ENCODE measurements around the gene TMA7. TPM values are rescaled to one million over a fixed set of nuclear protein-coding genes. Genes with fewer than 3 reads are reported as not detected.

TMA7 gene
- total and polyA plus RNA-seq, 10 of the 15 experiments (the other 5 are each of a cell fraction or from before 2014, with no cell fraction given), result 319 to 1,760 (median 752) TPM

DNA sequence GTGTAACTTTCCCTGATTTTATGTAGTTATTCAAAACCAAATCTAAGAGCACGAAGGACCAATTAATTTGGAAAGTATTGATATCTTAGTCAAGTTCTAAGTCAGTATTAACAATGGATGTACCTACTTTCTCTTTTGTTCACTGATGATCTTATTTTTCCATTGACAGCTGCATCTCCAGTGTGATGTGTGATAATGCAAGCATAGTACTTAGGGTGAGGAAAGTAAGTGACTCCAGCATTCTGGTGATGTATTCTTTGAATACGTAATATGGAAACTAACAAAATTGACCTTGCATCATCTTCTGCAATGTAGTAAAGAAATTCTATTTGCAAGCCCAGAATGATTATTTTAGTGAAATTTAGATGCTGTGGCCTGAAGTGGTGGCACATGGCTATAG is 45.7 kb upstream of the TMA7 start:
- TF ChIP-seq KDM1A (IDR thresholded peaks at IDR 0.05; ENCODE audit: borderline replicate concordance) (no peak), CEBPB (IDR thresholded peaks at IDR 0.05; ENCODE audit: borderline replicate concordance in 1 of 2, low read depth in 2 of 2, low read length in 2 of 2) (no peak), RFX5 (IDR thresholded peaks at IDR 0.05; ENCODE audit: low read depth, low read length) (no peak), CBX3 (IDR thresholded peaks at IDR 0.05; ENCODE audit: borderline replicate concordance, low read depth) (no peak), IRF4 (IDR thresholded peaks at IDR 0.05; ENCODE audit: low read depth, low read length) (no peak), SREBF2 (IDR thresholded peaks at IDR 0.05; ENCODE audit: low read length) (no peak), JUND (IDR thresholded peaks at IDR 0.05; ENCODE audit: low read depth, low read length) (no peak), BMI1 (IDR thresholded peaks at IDR 0.05; ENCODE audit: borderline replicate concordance) (no peak), MTA2 (IDR thresholded peaks at IDR 0.05; ENCODE audit: low read depth) (no peak), LARP7 (IDR thresholded peaks at IDR 0.05) (no peak)
- TF ChIP-seq, protein P1, sequence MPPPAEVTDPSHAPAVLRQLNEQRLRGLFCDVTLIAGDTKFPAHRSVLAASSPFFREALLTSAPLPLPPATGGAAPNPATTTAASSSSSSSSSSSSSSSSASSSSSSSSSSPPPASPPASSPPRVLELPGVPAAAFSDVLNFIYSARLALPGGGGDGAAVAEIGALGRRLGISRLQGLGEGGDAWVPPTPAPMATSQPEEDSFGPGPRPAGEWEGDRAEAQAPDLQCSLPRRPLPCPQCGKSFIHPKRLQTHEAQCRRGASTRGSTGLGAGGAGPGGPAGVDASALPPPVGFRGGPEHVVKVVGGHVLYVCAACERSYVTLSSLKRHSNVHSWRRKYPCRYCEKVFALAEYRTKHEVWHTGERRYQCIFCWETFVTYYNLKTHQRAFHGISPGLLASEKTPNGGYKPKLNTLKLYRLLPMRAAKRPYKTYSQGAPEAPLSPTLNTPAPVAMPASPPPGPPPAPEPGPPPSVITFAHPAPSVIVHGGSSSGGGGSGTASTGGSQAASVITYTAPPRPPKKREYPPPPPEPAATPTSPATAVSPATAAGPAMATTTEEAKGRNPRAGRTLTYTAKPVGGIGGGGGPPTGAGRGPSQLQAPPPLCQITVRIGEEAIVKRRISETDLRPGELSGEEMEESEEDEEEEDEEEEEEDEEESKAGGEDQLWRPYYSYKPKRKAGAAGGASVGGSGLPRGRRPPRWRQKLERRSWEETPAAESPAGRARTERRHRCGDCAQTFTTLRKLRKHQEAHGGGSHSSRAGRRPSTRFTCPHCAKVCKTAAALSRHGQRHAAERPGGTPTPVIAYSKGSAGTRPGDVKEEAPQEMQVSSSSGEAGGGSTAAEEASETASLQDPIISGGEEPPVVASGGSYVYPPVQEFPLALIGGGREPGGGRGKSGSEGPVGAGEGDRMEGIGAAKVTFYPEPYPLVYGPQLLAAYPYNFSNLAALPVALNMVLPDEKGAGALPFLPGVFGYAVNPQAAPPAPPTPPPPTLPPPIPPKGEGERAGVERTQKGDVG (CRISPR knock-in tag; IDR thresholded peaks at IDR 0.05), result no peak
- TF ChIP-seq, protein P2, sequence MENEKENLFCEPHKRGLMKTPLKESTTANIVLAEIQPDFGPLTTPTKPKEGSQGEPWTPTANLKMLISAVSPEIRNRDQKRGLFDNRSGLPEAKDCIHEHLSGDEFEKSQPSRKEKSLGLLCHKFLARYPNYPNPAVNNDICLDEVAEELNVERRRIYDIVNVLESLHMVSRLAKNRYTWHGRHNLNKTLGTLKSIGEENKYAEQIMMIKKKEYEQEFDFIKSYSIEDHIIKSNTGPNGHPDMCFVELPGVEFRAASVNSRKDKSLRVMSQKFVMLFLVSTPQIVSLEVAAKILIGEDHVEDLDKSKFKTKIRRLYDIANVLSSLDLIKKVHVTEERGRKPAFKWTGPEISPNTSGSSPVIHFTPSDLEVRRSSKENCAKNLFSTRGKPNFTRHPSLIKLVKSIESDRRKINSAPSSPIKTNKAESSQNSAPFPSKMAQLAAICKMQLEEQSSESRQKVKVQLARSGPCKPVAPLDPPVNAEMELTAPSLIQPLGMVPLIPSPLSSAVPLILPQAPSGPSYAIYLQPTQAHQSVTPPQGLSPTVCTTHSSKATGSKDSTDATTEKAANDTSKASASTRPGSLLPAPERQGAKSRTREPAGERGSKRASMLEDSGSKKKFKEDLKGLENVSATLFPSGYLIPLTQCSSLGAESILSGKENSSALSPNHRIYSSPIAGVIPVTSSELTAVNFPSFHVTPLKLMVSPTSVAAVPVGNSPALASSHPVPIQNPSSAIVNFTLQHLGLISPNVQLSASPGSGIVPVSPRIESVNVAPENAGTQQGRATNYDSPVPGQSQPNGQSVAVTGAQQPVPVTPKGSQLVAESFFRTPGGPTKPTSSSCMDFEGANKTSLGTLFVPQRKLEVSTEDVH (IDR thresholded peaks at IDR 0.05; ENCODE audit: low read depth, partially characterized antibody), result no peak
- TF ChIP-seq, protein P3, sequence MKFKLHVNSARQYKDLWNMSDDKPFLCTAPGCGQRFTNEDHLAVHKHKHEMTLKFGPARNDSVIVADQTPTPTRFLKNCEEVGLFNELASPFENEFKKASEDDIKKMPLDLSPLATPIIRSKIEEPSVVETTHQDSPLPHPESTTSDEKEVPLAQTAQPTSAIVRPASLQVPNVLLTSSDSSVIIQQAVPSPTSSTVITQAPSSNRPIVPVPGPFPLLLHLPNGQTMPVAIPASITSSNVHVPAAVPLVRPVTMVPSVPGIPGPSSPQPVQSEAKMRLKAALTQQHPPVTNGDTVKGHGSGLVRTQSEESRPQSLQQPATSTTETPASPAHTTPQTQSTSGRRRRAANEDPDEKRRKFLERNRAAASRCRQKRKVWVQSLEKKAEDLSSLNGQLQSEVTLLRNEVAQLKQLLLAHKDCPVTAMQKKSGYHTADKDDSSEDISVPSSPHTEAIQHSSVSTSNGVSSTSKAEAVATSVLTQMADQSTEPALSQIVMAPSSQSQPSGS (IDR thresholded peaks at IDR 0.05; ENCODE audit: low read length), result no peak
- TF ChIP-seq, protein P4, sequence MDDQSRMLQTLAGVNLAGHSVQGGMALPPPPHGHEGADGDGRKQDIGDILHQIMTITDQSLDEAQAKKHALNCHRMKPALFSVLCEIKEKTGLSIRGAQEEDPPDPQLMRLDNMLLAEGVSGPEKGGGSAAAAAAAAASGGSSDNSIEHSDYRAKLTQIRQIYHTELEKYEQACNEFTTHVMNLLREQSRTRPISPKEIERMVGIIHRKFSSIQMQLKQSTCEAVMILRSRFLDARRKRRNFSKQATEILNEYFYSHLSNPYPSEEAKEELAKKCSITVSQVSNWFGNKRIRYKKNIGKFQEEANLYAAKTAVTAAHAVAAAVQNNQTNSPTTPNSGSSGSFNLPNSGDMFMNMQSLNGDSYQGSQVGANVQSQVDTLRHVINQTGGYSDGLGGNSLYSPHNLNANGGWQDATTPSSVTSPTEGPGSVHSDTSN (IDR thresholded peaks at IDR 0.05; ENCODE audit: insufficient replicate concordance, low read depth, low read length), result no peak
- POLR2A ChIA-PET, result interaction anchor here (0.6 kb wide), 1 partner anchor 146 kb away, joined by 6 read pairs; no protein-coding TSS in a partner anchor
- 40% methylated on average over 2 of the region's 2 CpGs for WGBS (ENCODE audit: insufficient coverage, insufficient replicate concordance, low lambda C conversion rate, missing lambda C conversion rate)

More for the DNA sequence above, 45.7 kb upstream of the TMA7 start:
- Histone ChIP-seq H3K27me3 (replicated peaks in 1 of 2; ENCODE audit: control insufficient read depth in 2 of 2, insufficient read depth in 2 of 2, low read length in 1 of 2) (no peaks in the 10 kb centered on the region), H3K9me3 (replicated peaks; ENCODE audit: control insufficient read depth, insufficient read depth, low read length) (no peaks in the 10 kb centered on the region), H3K4me3 (no peak overlapping the region), H3K4me1 (ENCODE audit: control insufficient read depth, insufficient read depth, low read length) (no peaks in the 10 kb centered on the region), H3K9ac (ENCODE audit: control insufficient read depth, insufficient read depth, low read length) (no peak overlapping the region), H4K20me1 (ENCODE audit: control insufficient read depth, insufficient read depth) (no peaks in the 10 kb centered on the region), H3K27ac (ENCODE audit: control insufficient read depth, insufficient read depth) (no peak overlapping the region), H3K36me3 (ENCODE audit: control insufficient read depth in 2 of 2, insufficient read depth in 2 of 2, low read length in 1 of 2) (no peaks in the 10 kb centered on the region), H3K4me2 (ENCODE audit: control insufficient read depth, insufficient read depth) (no peak overlapping the region), H3K79me2 (ENCODE audit: control insufficient read depth, insufficient read depth, low read length) (no peaks in the 10 kb centered on the region), H2AFZ (ENCODE audit: control insufficient read depth, low read depth, low read length) (no peak overlapping the region)
- FAIRE-seq (no peak), DNase-seq (ENCODE audit: low read depth, low spot score) (no peak), ATAC-seq (no peak)
- BruUV-seq (replicated peaks), result no TSS peak
- intact Hi-C loops (cut with micrococcal nuclease; ENCODE audit: unreplicated experiment), result no loop called here
- ChIA-PET SMC1A (ENCODE audit: uncharacterized antibody, unreplicated experiment) (interaction anchor here (2.8 kb wide), 1 partner anchor 42 kb away, joined by 12 read pairs; no protein-coding TSS in a partner anchor), RAD21 (ENCODE audit: unreplicated experiment) (no interaction called here), CTCF (interaction anchor here (4.9 kb wide), 1 partner anchor 42 kb away, joined by 20 read pairs; no protein-coding TSS in a partner anchor)
- in situ Hi-C loops (cut with MboI), result no loop called here

Measured in GM12878 (cell line).